Transverse colon (tissue), 4 donors: ENCODE results near the gene EFCAB8.

Source experiments
- CTCF ChIP-seq, 5 experiments: fragments of 200-600 bp in 3 of 5; fragments of 450-650 bp in 2 of 5; sonication (generic) in 3 of 5; IDR thresholded peaks; 1 replicate in 2 of 5; 2 replicates in 3 of 5; pipeline ENCODE4 v1.5.1; 2016 to 2017; ENCODE audit warnings: antibody characterized with exemption in 5 of 5, inconsistent platforms in 3 of 5, mild to moderate bottlenecking in 2 of 5, moderate library complexity in 1 of 5
- EP300 ChIP-seq: sonication (generic); formaldehyde crosslinking; IDR thresholded peaks from one replicate; pipeline ENCODE4 v1.6.1; 2017; ENCODE audit warnings: antibody characterized with exemption, low read depth
- POLR2A ChIP-seq: fragments of 450-650 bp; IDR thresholded peaks from one replicate; pipeline ENCODE4 v1.6.1; 2016; ENCODE audit warnings: antibody characterized with exemption, mild to moderate bottlenecking, moderate library complexity
- POLR2AphosphoS5 ChIP-seq, 3 donors: sonication (generic); formaldehyde crosslinking; IDR thresholded peaks; one replicate each; pipeline ENCODE4 v1.6.1; 2016; ENCODE audit warnings: antibody characterized with exemption in 3 of 3

DNA sequence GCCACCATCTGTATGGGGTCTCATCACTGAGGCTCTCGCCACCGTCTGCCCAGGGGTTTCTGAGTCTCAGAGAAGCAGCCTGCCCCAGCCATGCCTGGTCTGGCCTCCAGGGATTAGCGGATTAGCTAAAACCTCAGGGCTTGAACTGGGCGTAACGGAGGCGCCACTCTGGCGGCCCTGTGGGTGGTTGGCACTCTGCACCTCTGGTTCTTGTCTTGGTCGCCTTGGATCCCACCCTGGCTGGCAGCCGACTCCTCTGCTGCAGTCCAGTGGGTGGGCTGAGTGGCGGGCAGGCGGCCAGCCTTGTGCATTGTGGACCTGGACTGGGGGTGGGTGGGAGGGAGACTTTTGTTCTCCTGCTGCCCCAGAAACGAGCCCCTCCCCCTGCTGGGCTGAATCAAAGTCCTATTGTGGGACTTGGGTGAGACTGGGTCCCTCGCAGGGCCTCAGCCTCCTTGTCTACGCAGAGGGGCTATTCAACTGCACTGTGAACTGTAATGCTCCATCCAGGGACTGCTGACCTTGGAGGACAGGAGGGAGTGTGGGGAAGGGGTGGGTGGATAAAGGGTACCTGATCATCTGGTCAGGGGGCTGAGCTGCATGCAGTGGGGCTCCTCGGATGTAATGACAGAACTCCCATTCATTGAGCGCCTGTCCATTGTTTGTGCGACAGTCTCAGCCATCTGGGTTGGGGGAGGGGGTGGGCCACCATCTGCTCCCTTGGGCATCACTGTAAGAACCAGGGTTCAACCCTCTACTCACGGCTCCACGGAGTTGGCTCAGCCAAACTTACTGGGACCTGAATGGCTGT lies 121.6 kb downstream of the EFCAB8 start:
- TF ChIP-seq CTCF (IDR thresholded peaks at IDR 0.05) (no peak), POLR2AphosphoS5 (IDR thresholded peaks at IDR 0.05) (no peak), POLR2A (no peak), EP300 (no peak)
